K562 (cell line): ENCODE measurements around the gene RHBDD1. TPM values are rescaled to one million over a fixed set of nuclear protein-coding genes. Genes with fewer than 3 reads are reported as not detected.

Source experiments
- ATAC-seq: fragments of 200-7000 bp; cut with Tn5 transposase; 3 replicates; pipeline ENCODE4 v1.9.1; 2020; ENCODE audit warnings: moderate library complexity
- BruUV-seq: library from RNA; stranded (reverse); fragments of 400-500 nt; replicated peaks from 2 replicates; lab custom pipeline; 2021; lab: Mats Ljungman, UMichigan
- CTCF ChIA-PET: fragments of 300-600 bp; formaldehyde crosslinking; extraction: SDS; loops from one replicate; lab custom pipeline; 2021; ENCODE audit warnings: low intra/inter-chr PET ratio; lab: Yijun Ruan, JAX
- POLR2A ChIA-PET: fragments of 300-600, 350-650 bp; sonication (Branson Sonifier 250); formaldehyde crosslinking; extraction: SDS; loops from one replicate; lab custom pipeline; 2021; ENCODE audit warnings: antibody characterized with exemption, inconsistent platforms; lab: Yijun Ruan, JAX
- DNase-seq, 4 experiments: peaks; one replicate each; pipeline versions ENCODE4 v3.0.0 to v3.0.0-alpha.2; 2011 to 2018; ENCODE audit warnings: low spot score in 3 of 4, mixed read lengths in 3 of 4; ENCODE audit errors: extremely low read depth in 1 of 4
- FAIRE-seq: peaks from 2 replicates; lab custom pipeline; 2011; peaks lifted over from hg19 to GRCh38; lab: Jason Lieb, UNC
- H2AFZ ChIP-seq: 2 replicates; pipeline ENCODE4 v1.6.0; 2011; ENCODE audit warnings: low read depth, low read length, control low read depth, inconsistent platforms
- H3K27ac ChIP-seq: fragments of 200-600 bp; 3 replicates; pipeline ENCODE4 v1.8.0; 2011; ENCODE audit warnings: low read depth, mild to moderate bottlenecking, control low read depth, inconsistent platforms, low read length, moderate library complexity, mixed read lengths; ENCODE audit errors: extremely low read depth
- H3K27me3 ChIP-seq, 2 experiments: fragments of 300-600 bp in 1 of 2; 2 replicates in 1 of 2; 3 replicates in 1 of 2; pipeline versions ENCODE4 v1.6.0 to v1.8.0; 2011; ENCODE audit warnings: inconsistent platforms in 2 of 2, low read length in 2 of 2, mild to moderate bottlenecking in 1 of 2, mixed read lengths in 1 of 2, moderate library complexity in 1 of 2; ENCODE audit not compliant: control insufficient read depth in 2 of 2, insufficient read depth in 2 of 2
- H3K36me3 ChIP-seq: fragments of 300-600 bp; 3 replicates; pipeline ENCODE4 v1.8.0; 2011; ENCODE audit warnings: mild to moderate bottlenecking, low read length, inconsistent platforms; ENCODE audit not compliant: control insufficient read depth, insufficient read depth
- H3K4me1 ChIP-seq, 2 experiments: fragments of 200-600 bp in 1 of 2; replicated peaks in 1 of 2; 2 replicates in 1 of 2; 3 replicates in 1 of 2; pipeline versions ENCODE4 v1.5.1 to v1.8.0; 2011; ENCODE audit warnings: inconsistent platforms in 2 of 2, low read length in 2 of 2, mild to moderate bottlenecking in 1 of 2, mixed read lengths in 1 of 2, moderate library complexity in 1 of 2; ENCODE audit not compliant: control insufficient read depth in 2 of 2, insufficient read depth in 2 of 2
- H3K4me2 ChIP-seq: 2 replicates; pipeline ENCODE4 v1.6.1; 2011; ENCODE audit warnings: low read length, control low read depth, inconsistent platforms, mixed read lengths; ENCODE audit not compliant: insufficient read depth
- H3K4me3 ChIP-seq: fragments of 200-600 bp; sonication (generic), shearing (Covaris generic); 2 replicates; pipeline ENCODE4 v1.5.1; 2016; ENCODE audit warnings: control low read depth, inconsistent platforms
- H3K79me2 ChIP-seq: fragments of 200-600 bp; 3 replicates; pipeline ENCODE4 v1.8.0; 2011; ENCODE audit warnings: low read length, inconsistent platforms; ENCODE audit not compliant: control insufficient read depth, insufficient read depth
- H3K9ac ChIP-seq, 2 experiments: 2 replicates each; pipeline versions ENCODE4 v1.6.0 to v1.6.1; 2011; ENCODE audit warnings: low read depth in 2 of 2, low read length in 2 of 2, control low read depth in 1 of 2, inconsistent platforms in 1 of 2, mild to moderate bottlenecking in 1 of 2, mixed read lengths in 1 of 2; ENCODE audit not compliant: insufficient read depth in 1 of 2
- H3K9me1 ChIP-seq: one replicate; pipeline ENCODE4 v1.6.0; 2011; ENCODE audit warnings: inconsistent platforms, mild to moderate bottlenecking, low read length, moderate library complexity; ENCODE audit not compliant: control insufficient read depth, insufficient read depth
- H3K9me3 ChIP-seq: replicated peaks from 2 replicates; pipeline ENCODE4 v1.5.1; 2011; ENCODE audit warnings: low read depth, low read length, inconsistent platforms; ENCODE audit not compliant: control insufficient read depth, insufficient read depth
- H4K20me1 ChIP-seq: replicated peaks from 2 replicates; pipeline ENCODE4 v1.6.1; 2011; ENCODE audit warnings: low read length, inconsistent platforms, mixed read lengths; ENCODE audit not compliant: control insufficient read depth, insufficient read depth
- ARID1B ChIP-seq: fragments of 450-650 bp; IDR thresholded peaks from 2 replicates; pipeline ENCODE4 v1.6.1; 2016; ENCODE audit warnings: antibody characterized with exemption, mild to moderate bottlenecking, inconsistent platforms
- CBFA2T2 ChIP-seq: fragments of 450-650 bp; conservative IDR thresholded peaks from 2 replicates; pipeline ENCODE4 v1.6.1; 2017; ENCODE audit warnings: mild to moderate bottlenecking
- CBFA2T3 ChIP-seq: fragments of 450-650 bp; IDR thresholded peaks from 2 replicates; pipeline ENCODE4 v1.6.1; 2017
- CREB3L1 ChIP-seq: fragments of 450-650 bp; IDR thresholded peaks from 2 replicates; pipeline ENCODE4 v1.6.1; 2014; ENCODE audit warnings: low read depth, mild to moderate bottlenecking, moderate library complexity, borderline replicate concordance
- CXXC5 ChIP-seq: fragments of 250-450 bp; sonication (Bioruptor Pico); IDR thresholded peaks from 2 replicates; pipeline ENCODE4 v1.8.0; 2022; ENCODE audit warnings: inconsistent platforms, mild to moderate bottlenecking, moderate library complexity
- DPF2 ChIP-seq: fragments of 450-650 bp; IDR thresholded peaks from 2 replicates; pipeline ENCODE4 v1.6.1; 2016
- GATAD2A ChIP-seq: fragments of 450-650 bp; IDR thresholded peaks from 2 replicates; pipeline ENCODE4 v1.6.1; 2017
- HNRNPL ChIP-seq: fragments of 200-400 bp; formaldehyde crosslinking; IDR thresholded peaks from 2 replicates; pipeline ENCODE4 v1.6.1; 2017; ENCODE audit warnings: low read depth, mild to moderate bottlenecking, low read length
- MAZ ChIP-seq, 2 experiments: fragments of 450-650 bp in 1 of 2; sonication (generic) in 1 of 2; formaldehyde crosslinking; IDR thresholded peaks in 1 of 2; conservative IDR thresholded peaks in 1 of 2; 2 replicates each; pipeline versions ENCODE4 v1.4.0 to v1.5.0; 2020; ENCODE audit warnings: mild to moderate bottlenecking in 1 of 2, missing genetic modification reagents in 1 of 2
- MTA2 ChIP-seq: fragments of 450-650 bp; IDR thresholded peaks from 2 replicates; pipeline ENCODE4 v1.6.1; 2016; ENCODE audit warnings: low read depth
- NCOR1 ChIP-seq: fragments of 450-650 bp; IDR thresholded peaks from 2 replicates; pipeline ENCODE4 v1.6.1; 2016; ENCODE audit warnings: mild to moderate bottlenecking, moderate library complexity
- NFE2 ChIP-seq: IDR thresholded peaks from 2 replicates; pipeline ENCODE4 v1.6.1; 2014; ENCODE audit warnings: antibody characterized with exemption, low read depth
- POLR2AphosphoS5 ChIP-seq: IDR thresholded peaks from 2 replicates; pipeline ENCODE4 v1.6.1; 2011; ENCODE audit warnings: mild to moderate bottlenecking, low read depth, low read length, moderate library complexity; ENCODE audit not compliant: control insufficient read depth, insufficient read depth
- RBFOX2 ChIP-seq: fragments of 200-400 bp; formaldehyde crosslinking; IDR thresholded peaks from 2 replicates; pipeline ENCODE4 v1.6.1; 2017; ENCODE audit warnings: low read depth, mild to moderate bottlenecking, low read length, moderate library complexity
- RBM34 ChIP-seq: fragments of 200-400 bp; formaldehyde crosslinking; IDR thresholded peaks from 2 replicates; pipeline ENCODE4 v1.6.1; 2018; ENCODE audit warnings: low read length, borderline replicate concordance; ENCODE audit not compliant: insufficient read depth
- RCOR1 ChIP-seq, 2 experiments: IDR thresholded peaks; 2 replicates each; pipeline ENCODE4 v1.6.1; 2012; ENCODE audit warnings: low read depth in 2 of 2, low read length in 2 of 2, borderline replicate concordance in 1 of 2, improper control_type of control experiment in 1 of 2
- SMARCE1 ChIP-seq: fragments of 450-650 bp; IDR thresholded peaks from 2 replicates; pipeline ENCODE4 v1.7.1; 2016; ENCODE audit warnings: mild to moderate bottlenecking
- STAT5A ChIP-seq: IDR thresholded peaks from 2 replicates; pipeline ENCODE4 v1.6.1; 2012; ENCODE audit warnings: low read length, inconsistent platforms, borderline replicate concordance
- TAL1 ChIP-seq: fragments of 450-650 bp; IDR thresholded peaks from 2 replicates; pipeline ENCODE4 v1.6.1; 2016; ENCODE audit warnings: mild to moderate bottlenecking
- TEAD4 ChIP-seq, 2 experiments: sonication (generic) in 1 of 2; formaldehyde crosslinking in 1 of 2; IDR thresholded peaks; 2 replicates each; pipeline versions ENCODE4 v1.6.1 to v1.8.0; 2012 to 2022; ENCODE audit warnings: borderline replicate concordance in 1 of 2, inconsistent platforms in 1 of 2, low read length in 1 of 2, mild to moderate bottlenecking in 1 of 2, missing genetic modification reagents in 1 of 2
- ZBTB9 ChIP-seq: fragments of 450-650 bp; formaldehyde crosslinking; IDR thresholded peaks from 2 replicates; pipeline ENCODE4 v1.4.0; 2020; ENCODE audit warnings: mild to moderate bottlenecking, moderate library complexity
- WGBS: fragments of 100-300 bp; shearing (Covaris generic); methylation state at CpG from one replicate; pipeline ENCODE4 v1.1.6; 2016; ENCODE audit warnings: low coverage, mixed read lengths; ENCODE audit not compliant: insufficient coverage; ENCODE audit errors: missing lambda C conversion rate; 5-methylcytosine and 5-hydroxymethylcytosine counted together
- in situ Hi-C: fragments of 300-500 bp; cut with MboI; formaldehyde crosslinking; loops from 4 replicates; pipeline ENCODE4 v1.15.0; 2018; ENCODE audit warnings: inconsistent platforms, mixed read lengths
- intact Hi-C: fragments of 100-400 bp; cut with micrococcal nuclease; formaldehyde crosslinking; loops from 2 replicates; pipeline ENCODE4 v1.14.2; 2022
- polyA plus RNA-seq, 8 experiments: library from polyadenylated mRNA; depleted of rRNA in 4 of 8; stranded (reverse) in 5 of 8; unstranded in 3 of 8; fragments of >200 nt; fragmentation: Nextera tagmentation in 2 of 8; fragmentation: Illumina TruSeq in 1 of 8; extraction: Ambion mirVana in 2 of 8; extraction: Trizol in 1 of 8; gene quantifications; 2 replicates each; pipeline versions ENCODE4 v1.2.1 to v1.2.3, GENCODE V29; 2011 to 2014; ENCODE audit warnings: inconsistent platforms in 1 of 8, missing spikeins in 1 of 8
- total RNA-seq, 7 experiments: library from RNA; depleted of rRNA in 6 of 7; stranded (reverse); fragments of >200 nt in 6 of 7; fragmentation: Illumina TruSeq in 2 of 7; extraction: Trizol in 2 of 7; gene quantifications; 2 replicates each; pipeline versions ENCODE4 v1.2.1 to v1.2.3, GENCODE V29; 2011 to 2021; ENCODE audit warnings: low replicate concordance in 1 of 7

The RHBDD1 gene
- total and polyA plus RNA-seq, 9 of the 15 experiments (the other 6 are each of a cell fraction or from before 2014, with no cell fraction given): 4.8 to 34.8 (median 15.6) TPM

GRCh38 chr2:226981791-226982326 is 146.0 kb downstream of the RHBDD1 start:
- in situ Hi-C loops (no loop called here), intact Hi-C loops (no loop called here)
- H3K4me1 ChIP-seq: peaks cover 11 to 49% of the 10 kb centered on the region in 2 experiments
- BruUV-seq: no TSS peak
- ATAC-seq (no peak), FAIRE-seq (peak; percentile 70), DNase-seq (peak; percentile 20 to 65 (median 52))
- no peak overlapping the region for H2AFZ ChIP-seq
- no peak overlapping the region for H3K4me3 ChIP-seq
- no peak overlapping the region for H3K4me2 ChIP-seq
- no peaks in the 10 kb centered on the region for H4K20me1 ChIP-seq
- ChIA-PET POLR2A (interaction anchor here (0.5 to 1.2 kb wide), 3 partner anchors 42 to 189 kb away, joined by 3 read pairs; no protein-coding TSS in a partner anchor), CTCF (interaction anchor here (0.6 kb wide), 1 partner anchor 316 kb away, joined by 3 read pairs; no protein-coding TSS in a partner anchor)
- no peaks in the 10 kb centered on the region for H3K9me3 ChIP-seq
- H3K27ac ChIP-seq: no peak overlapping the region
- H3K9me1 ChIP-seq: peaks cover 2% of the 10 kb centered on the region
- no peak overlapping the region for H3K9ac ChIP-seq
- H3K36me3 ChIP-seq: peaks cover 4% of the 10 kb centered on the region; the same call in 1 of the 3 replicates
- peaks cover 10% of the 10 kb centered on the region; the same call in 1 of the 3 replicates for H3K79me2 ChIP-seq
- no peaks in the 10 kb centered on the region for H3K27me3 ChIP-seq
- WGBS: 14% methylated on average over 3 of the region's 3 CpGs
- TF ChIP-seq CBFA2T2 (peak; percentile 59; the same call in 1 of the 2 replicates), DPF2 (peak; percentile 47; the same call in 1 of the 2 replicates), TAL1 (peak; percentile 45), RBM34 (no peak), SMARCE1 (0 out of 2 replicates have a peak, but pooled peaks have one; percentile 32), CREB3L1 (peak; percentile 35; the same call in 1 of the 2 replicates), MTA2 (peak; percentile 23; the same call in 1 of the 2 replicates), NCOR1 (0 out of 2 replicates have a peak, but pooled peaks have one; percentile 18), TEAD4 (IDR thresholded peaks at IDR 0.05; ENCODE audit: low read length) (peak; percentile 78), TEAD4 (CRISPR knock-in tag; IDR thresholded peaks at IDR 0.05; ENCODE audit: borderline replicate concordance) (no peak), GATAD2A (0 out of 2 replicates have a peak, but pooled peaks have one; percentile 34), RCOR1 (IDR thresholded peaks at IDR 0.05; ENCODE audit: borderline replicate concordance in 1 of 2, low read depth in 2 of 2, low read length in 2 of 2) (peak in 1 of 2 experiments; percentile 38; a peak in 1 of 4 replicates), CXXC5 (0 out of 2 replicates have a peak, but pooled peaks have one; percentile 20), STAT5A (peak; percentile 29; the same call in 1 of the 2 replicates), ARID1B (peak; percentile 65), CBFA2T3 (peak; percentile 78), POLR2AphosphoS5 (peak; percentile 24; the same call in 1 of the 2 replicates), NFE2 (no peak), HNRNPL (no peak), RBFOX2 (no peak), MAZ (CRISPR knock-in tag; conservative IDR thresholded peaks at IDR 0.05 in 1 of 2, IDR thresholded peaks at IDR 0.05 in 1 of 2) (no peak), ZBTB9 (no peak)
